HG03103 (cell line): ENCODE results near the gene ITPKA.

ENCODE experiments used
- ATAC-seq: cut with Tn5 transposase; IDR thresholded peaks from one replicate; pipeline ENCODE4 v1.9.1; 2021; ENCODE audit warnings: low read depth; ENCODE audit not compliant: unreplicated experiment

ITPKA gene

DNA sequence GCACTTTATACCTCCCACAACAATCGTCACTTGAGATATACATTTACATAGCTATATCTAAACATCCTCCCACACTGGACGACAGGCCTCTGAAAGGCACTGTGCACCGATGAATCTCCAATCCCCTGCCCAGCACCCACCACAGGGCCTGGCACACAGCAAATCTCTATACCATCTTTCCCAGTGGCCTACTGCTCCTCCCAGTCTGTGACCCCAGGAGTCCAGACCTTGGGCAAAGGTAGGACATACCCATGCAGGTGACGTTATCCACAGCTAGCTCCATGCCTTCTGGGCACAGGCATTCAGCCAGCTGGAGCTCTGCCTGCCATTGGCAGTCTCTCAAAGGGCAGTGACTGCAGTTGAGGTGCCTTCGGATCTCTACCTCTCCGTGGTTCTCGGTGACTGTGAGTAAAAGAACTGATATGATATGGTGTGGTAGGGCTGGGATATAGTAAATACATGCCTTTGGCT lies 14.2 kb downstream of the ITPKA start:
- ATAC-seq: no peak

- no peak for ATAC-seq
Observed at GRCh38 chr15:41510728-41511127, 17.1 kb downstream of the ITPKA start.

DNA sequence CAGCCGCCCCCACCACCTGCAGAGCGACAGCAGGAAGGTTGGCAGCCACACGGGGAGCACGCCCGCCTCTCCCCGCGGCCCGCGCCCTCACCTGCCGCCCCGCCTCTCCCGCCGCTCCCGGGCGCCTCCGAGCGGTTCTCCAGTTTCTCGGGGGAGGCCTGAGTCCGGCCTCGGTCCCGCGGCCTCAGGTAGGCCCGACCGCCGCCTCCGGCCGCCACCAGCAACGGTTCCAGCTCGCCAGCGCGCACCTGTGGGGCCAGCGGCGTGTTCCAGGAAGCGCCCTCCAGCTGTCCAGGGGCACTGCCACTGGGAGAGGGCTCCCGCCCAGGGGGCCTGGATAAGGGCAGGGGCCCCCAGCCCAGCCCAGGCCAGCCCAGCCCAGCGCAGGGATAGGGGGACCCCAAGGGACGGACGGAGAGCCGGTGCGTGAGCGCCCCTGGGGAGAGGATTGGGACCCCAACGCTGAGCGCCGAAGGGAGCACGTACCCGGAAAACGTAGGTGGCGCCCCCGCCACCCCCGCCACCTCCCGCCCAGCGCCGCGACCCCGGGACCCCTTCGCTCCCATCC lies 17.7 kb downstream of the ITPKA start:
- no peak for ATAC-seq

DNA sequence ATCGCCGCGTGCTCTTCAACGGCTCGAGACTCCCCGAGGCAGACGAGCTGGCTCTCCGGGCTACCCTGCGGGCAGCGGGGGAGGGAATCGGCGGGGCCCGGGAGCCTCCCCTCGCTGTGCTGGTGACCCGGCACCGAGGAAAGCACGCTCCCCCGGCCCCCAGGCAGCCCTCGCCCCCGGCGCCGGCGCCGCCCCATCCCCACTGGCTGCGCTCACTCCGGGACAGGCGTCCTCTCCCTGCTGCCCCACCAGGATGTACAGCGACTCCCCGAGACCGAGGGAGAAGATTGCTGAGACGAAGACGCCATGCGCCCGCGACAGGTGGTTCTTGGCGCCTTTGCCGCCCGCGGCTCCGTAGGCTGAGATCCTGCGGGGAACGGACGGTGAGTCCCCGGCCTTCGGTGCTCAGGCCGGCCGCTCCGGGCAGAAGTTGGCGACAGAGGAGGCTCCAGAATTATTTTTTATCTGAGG lies 18.3 kb downstream of the ITPKA start:
- ATAC-seq: no peak

DNA sequence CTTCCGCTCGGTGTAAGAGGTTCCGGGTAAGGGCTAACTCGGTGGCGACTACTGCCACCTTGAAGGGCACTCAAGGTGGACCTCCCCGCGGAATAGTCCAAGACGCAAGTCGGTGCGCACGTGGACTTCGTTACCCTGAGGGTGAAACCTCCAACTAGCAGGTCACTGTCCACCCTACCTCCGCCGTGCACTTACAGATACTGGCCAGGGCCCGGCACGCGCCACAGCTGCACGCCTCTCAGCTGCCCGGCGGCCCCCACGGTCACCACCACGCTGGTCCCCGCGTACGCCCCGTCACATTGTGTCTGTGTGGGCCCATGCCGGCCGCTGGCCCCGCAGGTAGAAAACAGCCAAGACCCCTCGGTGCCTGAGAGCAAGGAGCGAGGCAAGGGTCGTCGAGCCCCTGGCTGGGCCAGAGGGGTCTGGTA lies 18.9 kb downstream of the ITPKA start:
- ATAC-seq: no peak

- no peak for ATAC-seq
Observed at GRCh38 chr15:41512940-41513505, 19.3 kb downstream of the ITPKA start.

GRCh38 chr15:41513506-41514227 lies 20.0 kb downstream of the ITPKA start, which contains the start of gene LTK:
TSS of gene LTK (minus strand) at chr15:41513827. CDS start at chr15:41513709, 118 bp downstream.
- ATAC-seq: no peak

DNA sequence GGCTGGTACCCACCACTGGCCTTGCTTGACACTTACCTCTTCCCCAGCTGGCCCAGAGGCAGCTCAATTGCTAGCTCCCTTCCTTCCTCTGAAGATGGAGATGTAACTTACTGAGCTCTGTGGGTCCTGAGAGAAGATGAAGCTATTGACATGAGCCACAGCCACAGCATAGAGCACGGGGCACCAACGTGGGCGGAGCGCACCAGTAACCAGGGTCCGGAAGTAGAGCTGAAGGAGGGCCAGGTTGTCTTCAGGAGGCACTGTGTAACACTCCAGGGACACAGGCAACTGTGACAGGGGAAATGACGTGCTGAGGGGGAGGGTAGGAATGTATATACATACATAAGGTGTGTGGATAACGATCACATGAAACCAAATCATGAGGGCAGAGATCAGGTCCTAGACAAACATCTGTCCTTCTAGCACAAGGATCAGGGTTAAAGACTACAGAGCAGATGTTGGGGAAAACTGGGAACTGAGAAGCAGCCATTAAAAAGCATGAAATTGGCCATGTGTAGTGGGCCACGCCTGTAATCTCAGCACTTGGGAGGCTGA lies 24.3 kb downstream of the ITPKA start:
- ATAC-seq: no peak

- ATAC-seq: no peak
Observed at GRCh38 chr15:41520636-41521035, 27.0 kb downstream of the ITPKA start.

- ATAC-seq: no peak
Observed at GRCh38 chr15:41521614-41522013, 27.9 kb downstream of the ITPKA start.

GRCh38 chr15:41523097-41523496 lies 29.4 kb downstream of the ITPKA start:
- ATAC-seq: no peak

DNA sequence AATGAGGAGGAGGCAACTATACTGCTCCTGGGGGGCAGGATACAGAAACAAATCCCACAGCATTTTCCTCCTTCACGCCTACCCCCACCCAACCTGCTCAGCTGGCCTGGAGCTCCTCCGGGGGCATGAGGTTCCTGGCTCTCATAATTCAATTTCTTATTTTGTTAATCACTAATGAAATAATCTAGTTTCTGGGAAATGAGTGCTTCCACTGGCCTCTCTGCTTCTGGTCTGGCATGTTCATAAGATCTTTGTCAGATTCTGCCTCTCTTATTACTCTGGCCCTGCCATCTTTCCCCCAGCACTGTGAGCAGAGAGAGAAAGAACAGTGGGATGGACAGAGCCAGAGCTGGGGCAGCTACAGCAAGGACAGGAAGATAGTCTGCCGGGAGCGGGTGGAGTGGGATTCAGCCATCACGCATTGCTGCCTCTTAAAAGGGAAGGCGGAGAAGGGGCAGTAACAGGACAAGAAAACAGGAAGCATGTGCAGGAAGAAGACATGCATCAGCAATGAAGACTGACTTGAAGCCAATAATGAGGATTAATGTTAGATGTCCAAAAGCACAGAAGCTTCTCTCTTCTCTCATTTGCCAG lies 36.8 kb downstream of the ITPKA start:
- no peak for ATAC-seq

- no peak for ATAC-seq
Observed at GRCh38 chr15:41535544-41535943, 41.9 kb downstream of the ITPKA start.

DNA sequence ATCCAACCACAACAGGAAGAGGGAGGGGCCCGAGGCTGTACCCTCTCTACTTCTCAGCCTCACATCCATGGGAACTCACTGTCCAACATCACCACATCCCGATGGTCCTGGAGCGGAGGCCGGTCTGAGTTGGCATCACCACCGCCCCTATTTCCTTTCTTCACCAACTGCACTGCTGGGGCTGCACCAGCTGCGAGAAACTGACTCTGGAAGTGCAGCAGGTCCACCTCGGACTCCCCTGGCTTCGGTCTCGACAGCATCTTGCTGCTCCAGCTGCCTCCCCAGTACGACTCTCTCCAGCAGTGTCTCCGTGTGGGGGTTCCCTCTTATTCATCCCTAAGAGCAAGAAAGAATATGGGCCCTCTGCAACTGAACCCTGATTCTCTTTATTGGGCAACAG lies 43.2 kb downstream of the ITPKA start:
- ATAC-seq: no peak

DNA sequence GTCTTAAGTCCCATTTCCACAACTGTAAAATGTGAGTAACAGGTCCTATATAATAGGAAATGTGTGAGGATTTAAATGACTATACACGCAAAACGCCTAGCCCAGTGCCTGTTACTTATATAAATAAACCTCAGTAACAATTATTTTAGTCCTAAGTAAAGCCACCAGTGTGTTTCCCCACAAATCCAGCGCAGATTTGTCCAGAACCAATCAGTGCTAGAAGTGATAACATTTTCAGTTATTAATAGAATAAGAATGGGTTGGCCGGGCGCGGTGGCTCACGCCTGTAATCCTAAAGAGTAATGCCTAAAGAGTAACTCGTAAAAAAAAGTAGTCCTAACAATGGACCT lies 49.8 kb downstream of the ITPKA start:
- no peak for ATAC-seq

GRCh38 chr15:41544650-41545015 lies 51.0 kb downstream of the ITPKA start:
- ATAC-seq: no peak

GRCh38 chr15:41545218-41545617 lies 51.5 kb downstream of the ITPKA start:
- no peak for ATAC-seq

GRCh38 chr15:41546851-41547786 lies 53.4 kb downstream of the ITPKA start:
- ATAC-seq: no peak

DNA sequence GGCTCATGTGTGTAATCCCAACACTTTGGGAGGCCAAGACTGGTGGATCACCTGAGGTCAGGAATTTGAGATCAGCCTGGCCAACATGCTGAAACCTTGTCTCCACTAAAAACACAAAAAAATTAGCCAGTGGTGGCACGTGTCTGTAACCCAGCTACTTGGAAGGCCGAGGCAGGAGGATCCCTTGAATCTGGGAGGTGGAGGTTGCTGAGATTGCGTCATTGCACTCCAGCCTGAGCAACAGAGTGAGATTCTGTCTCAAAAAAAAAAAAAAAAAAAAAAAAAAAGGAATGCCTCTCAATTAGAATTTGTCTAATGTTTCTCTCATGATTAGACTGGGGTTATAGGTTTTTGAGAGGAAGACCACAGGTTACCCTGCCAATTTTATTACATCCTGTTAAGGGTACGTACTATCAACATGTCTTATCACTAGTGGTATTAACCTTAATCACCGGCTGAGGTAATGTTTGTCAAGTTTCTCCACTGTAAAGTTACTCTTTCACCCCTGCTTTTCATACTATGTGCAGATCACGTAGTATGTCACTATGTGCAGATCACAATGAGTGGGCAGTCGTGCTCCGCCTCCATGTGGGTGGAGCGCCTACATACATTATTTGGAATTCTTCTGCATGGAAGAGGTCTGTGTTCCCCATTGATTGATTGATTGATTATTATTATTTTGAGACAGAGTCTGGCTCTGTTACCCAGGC lies 56.5 kb downstream of the ITPKA start:
- no peak for ATAC-seq
